ENCODE data around the gene ATP10A.

Gene ATP10A

DNA sequence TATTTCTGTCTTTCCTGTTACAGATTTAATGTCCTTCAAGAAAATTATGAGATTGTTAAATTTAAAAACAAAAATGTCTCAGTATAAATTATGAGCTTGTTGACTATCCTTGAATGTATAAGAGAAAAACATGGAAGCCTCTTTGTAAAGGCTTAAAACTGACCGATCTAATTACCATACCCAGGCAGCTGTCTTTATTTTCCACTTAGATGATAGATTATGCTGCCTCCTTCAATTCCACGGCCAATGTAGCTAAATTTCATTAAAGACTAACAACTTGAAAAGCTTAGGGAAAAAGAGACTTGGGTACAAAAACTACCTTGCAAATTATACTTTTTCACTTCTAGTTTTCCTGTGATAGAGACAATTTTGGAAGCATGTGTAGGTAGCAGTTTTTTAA, 88.3 kb downstream of the ATP10A start:
- no peak for ATAC-seq
- TF ChIP-seq PATZ1 (CRISPR knock-in tag; IDR thresholded peaks at IDR 0.05; ENCODE audit: borderline replicate concordance) (no peak), POU6F1 (CRISPR knock-in tag; IDR thresholded peaks at IDR 0.05; ENCODE audit: borderline replicate concordance, low read depth) (no peak), RARB (CRISPR knock-in tag; IDR thresholded peaks at IDR 0.05) (no peak), ZNF70 (CRISPR knock-in tag; IDR thresholded peaks at IDR 0.05) (no peak), PPARA (CRISPR knock-in tag; IDR thresholded peaks at IDR 0.05; ENCODE audit: borderline replicate concordance) (no peak)

GRCh38 chr15:25773248-25773647, 89.9 kb downstream of the ATP10A start:
- TF ChIP-seq ZNF70 (CRISPR knock-in tag; IDR thresholded peaks at IDR 0.05): no peak
- TF ChIP-seq SNAI2 (CRISPR knock-in tag; IDR thresholded peaks at IDR 0.05): no peak
- no peak for TF ChIP-seq ZFP30 (CRISPR knock-in tag; IDR thresholded peaks at IDR 0.05)
- TF ChIP-seq POU6F1 (CRISPR knock-in tag; IDR thresholded peaks at IDR 0.05; ENCODE audit: borderline replicate concordance, low read depth): no peak
- TF ChIP-seq TCF4 (CRISPR knock-in tag; IDR thresholded peaks at IDR 0.05; ENCODE audit: borderline replicate concordance): no peak
- no peak for TF ChIP-seq ZC3H10 (CRISPR knock-in tag; IDR thresholded peaks at IDR 0.05)
- TF ChIP-seq GLIS3 (CRISPR knock-in tag; IDR thresholded peaks at IDR 0.05): no peak
- no peak for TF ChIP-seq CSDC2 (CRISPR knock-in tag; IDR thresholded peaks at IDR 0.05)
- no peak for TF ChIP-seq PATZ1 (CRISPR knock-in tag; IDR thresholded peaks at IDR 0.05; ENCODE audit: borderline replicate concordance)
- TF ChIP-seq OSR1 (CRISPR knock-in tag; IDR thresholded peaks at IDR 0.05): no peak
- no peak for TF ChIP-seq BACH2 (CRISPR knock-in tag; IDR thresholded peaks at IDR 0.05; ENCODE audit: borderline replicate concordance)
- no peak for TF ChIP-seq ISL1 (CRISPR knock-in tag; IDR thresholded peaks at IDR 0.05)
- no peak for TF ChIP-seq ZFP3 (CRISPR knock-in tag; IDR thresholded peaks at IDR 0.05)
- TF ChIP-seq TOX (CRISPR knock-in tag; IDR thresholded peaks at IDR 0.05; ENCODE audit: borderline replicate concordance): no peak
- no peak for TF ChIP-seq PPARA (CRISPR knock-in tag; IDR thresholded peaks at IDR 0.05; ENCODE audit: borderline replicate concordance)
- no peak for TF ChIP-seq ZNF8 (CRISPR knock-in tag; IDR thresholded peaks at IDR 0.05)
- TF ChIP-seq ARNTL (CRISPR knock-in tag; IDR thresholded peaks at IDR 0.05; ENCODE audit: borderline replicate concordance, low read depth): no peak
- ATAC-seq: no peak

- no peak for ATAC-seq
- no peak for TF ChIP-seq ESRRG (CRISPR knock-in tag; IDR thresholded peaks at IDR 0.05)
- TF ChIP-seq ZFP30 (CRISPR knock-in tag; IDR thresholded peaks at IDR 0.05): no peak
- TF ChIP-seq, protein P1, sequence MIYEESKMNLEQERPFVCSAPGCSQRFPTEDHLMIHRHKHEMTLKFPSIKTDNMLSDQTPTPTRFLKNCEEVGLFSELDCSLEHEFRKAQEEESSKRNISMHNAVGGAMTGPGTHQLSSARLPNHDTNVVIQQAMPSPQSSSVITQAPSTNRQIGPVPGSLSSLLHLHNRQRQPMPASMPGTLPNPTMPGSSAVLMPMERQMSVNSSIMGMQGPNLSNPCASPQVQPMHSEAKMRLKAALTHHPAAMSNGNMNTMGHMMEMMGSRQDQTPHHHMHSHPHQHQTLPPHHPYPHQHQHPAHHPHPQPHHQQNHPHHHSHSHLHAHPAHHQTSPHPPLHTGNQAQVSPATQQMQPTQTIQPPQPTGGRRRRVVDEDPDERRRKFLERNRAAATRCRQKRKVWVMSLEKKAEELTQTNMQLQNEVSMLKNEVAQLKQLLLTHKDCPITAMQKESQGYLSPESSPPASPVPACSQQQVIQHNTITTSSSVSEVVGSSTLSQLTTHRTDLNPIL (CRISPR knock-in tag; IDR thresholded peaks at IDR 0.05; ENCODE audit: low read depth): no peak
- TF ChIP-seq TOX (CRISPR knock-in tag; IDR thresholded peaks at IDR 0.05; ENCODE audit: borderline replicate concordance): no peak
- no peak for TF ChIP-seq PPARA (CRISPR knock-in tag; IDR thresholded peaks at IDR 0.05; ENCODE audit: borderline replicate concordance)
- no peak for TF ChIP-seq ZNF565 (CRISPR knock-in tag; conservative IDR thresholded peaks at IDR 0.05; ENCODE audit: low read depth)
- TF ChIP-seq OSR1 (CRISPR knock-in tag; IDR thresholded peaks at IDR 0.05): no peak
- TF ChIP-seq ZFP3 (CRISPR knock-in tag; IDR thresholded peaks at IDR 0.05): no peak
- no peak for TF ChIP-seq ZC3H10 (CRISPR knock-in tag; IDR thresholded peaks at IDR 0.05)
- no peak for TF ChIP-seq BACH2 (CRISPR knock-in tag; IDR thresholded peaks at IDR 0.05; ENCODE audit: borderline replicate concordance)
- no peak for TF ChIP-seq ZNF8 (CRISPR knock-in tag; IDR thresholded peaks at IDR 0.05)
- no peak for TF ChIP-seq ISL1 (CRISPR knock-in tag; IDR thresholded peaks at IDR 0.05)
- no peak for TF ChIP-seq ARNTL (CRISPR knock-in tag; IDR thresholded peaks at IDR 0.05; ENCODE audit: borderline replicate concordance, low read depth)
- no peak for TF ChIP-seq CSRNP3 (CRISPR knock-in tag; IDR thresholded peaks at IDR 0.05)
- TF ChIP-seq RARB (CRISPR knock-in tag; IDR thresholded peaks at IDR 0.05): no peak
- TF ChIP-seq PATZ1 (CRISPR knock-in tag; IDR thresholded peaks at IDR 0.05; ENCODE audit: borderline replicate concordance): no peak
- TF ChIP-seq POU6F1 (CRISPR knock-in tag; IDR thresholded peaks at IDR 0.05; ENCODE audit: borderline replicate concordance, low read depth): no peak
- no peak for TF ChIP-seq GLIS3 (CRISPR knock-in tag; IDR thresholded peaks at IDR 0.05)
Observed at GRCh38 chr15:25772500-25772899, 90.6 kb downstream of the ATP10A start.
